HG03432 (cell line): ENCODE data around the gene TAF15.

Experiments used
- ATAC-seq: cut with Tn5 transposase; IDR thresholded peaks from one replicate; pipeline ENCODE4 v1.9.1; 2021; ENCODE audit warnings: mild to moderate bottlenecking, moderate library complexity; ENCODE audit not compliant: unreplicated experiment

Gene TAF15

DNA sequence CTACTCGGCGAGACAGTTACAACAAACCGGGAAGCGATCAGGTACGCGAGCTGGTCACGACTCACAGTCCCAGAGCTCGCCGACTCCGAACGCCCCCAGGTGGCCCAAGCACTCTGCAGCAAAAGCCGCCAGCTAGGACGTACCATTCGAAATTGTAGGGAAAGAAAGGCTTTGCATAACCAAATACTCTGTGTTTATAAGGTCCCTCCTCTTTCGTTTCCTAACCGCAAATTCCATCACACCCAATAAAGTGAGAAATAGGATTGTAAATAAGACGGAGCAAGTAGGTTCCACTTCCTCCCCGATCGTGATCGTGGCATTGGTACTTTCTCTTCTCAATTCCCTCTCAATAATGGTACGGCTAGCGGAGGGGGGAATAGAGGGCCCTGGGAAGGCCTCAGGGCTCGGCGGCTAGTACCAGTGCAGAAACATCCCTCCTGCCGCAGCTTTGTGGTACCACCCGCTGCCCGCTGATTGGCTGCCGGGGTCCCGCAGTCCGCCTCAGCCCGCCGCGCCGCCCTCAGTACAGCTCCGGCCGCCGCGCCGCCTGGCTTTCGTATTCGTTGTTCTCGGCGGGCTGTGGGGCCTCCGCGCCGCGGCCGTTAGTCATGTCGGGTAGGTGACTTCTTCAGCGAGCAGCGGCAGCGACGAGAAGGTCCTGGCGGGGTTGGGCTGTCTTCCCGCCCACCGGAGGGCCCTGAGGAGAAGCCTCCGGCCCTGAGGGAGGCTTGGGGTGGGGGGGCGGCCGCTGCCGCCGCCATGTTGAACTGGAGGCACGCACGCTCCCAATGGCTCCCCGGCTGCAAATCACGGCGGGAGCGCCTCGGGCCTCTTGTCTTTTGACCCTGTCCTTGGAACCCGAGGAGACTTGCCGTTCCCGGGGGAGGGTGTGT lies at the start of gene TAF15:
TSS of gene TAF15 (plus strand) at position 523 of the 893 bp plus-strand sequence. CDS start at position 609, 86 bp downstream.
- peak; percentile 92 for ATAC-seq

DNA sequence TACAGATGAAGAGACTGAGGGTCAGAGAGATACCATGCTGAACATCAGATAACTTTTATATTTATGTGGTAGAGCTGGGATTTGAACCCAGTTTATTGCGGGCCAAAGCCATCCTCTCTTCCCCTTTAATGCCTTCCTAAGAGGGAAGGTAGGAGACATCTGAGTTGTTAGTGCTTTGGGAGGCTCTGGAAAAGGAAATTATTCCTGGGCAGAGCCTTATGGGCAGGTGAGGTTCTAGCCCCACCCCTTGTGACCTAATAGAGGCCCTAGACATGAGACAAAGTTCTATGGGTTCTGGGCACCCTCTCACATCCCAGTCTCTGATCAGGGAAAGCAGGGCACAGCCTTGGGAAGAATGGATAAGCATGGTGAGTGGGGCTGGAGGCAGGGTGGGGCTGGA lies 48.7 kb upstream of the TAF15 start, which contains the start of gene C17orf50:
TSS of gene C17orf50 (plus strand) at position 301 of the 400 bp plus-strand sequence. CDS start at position 356, 55 bp downstream.
- ATAC-seq = no peak

DNA sequence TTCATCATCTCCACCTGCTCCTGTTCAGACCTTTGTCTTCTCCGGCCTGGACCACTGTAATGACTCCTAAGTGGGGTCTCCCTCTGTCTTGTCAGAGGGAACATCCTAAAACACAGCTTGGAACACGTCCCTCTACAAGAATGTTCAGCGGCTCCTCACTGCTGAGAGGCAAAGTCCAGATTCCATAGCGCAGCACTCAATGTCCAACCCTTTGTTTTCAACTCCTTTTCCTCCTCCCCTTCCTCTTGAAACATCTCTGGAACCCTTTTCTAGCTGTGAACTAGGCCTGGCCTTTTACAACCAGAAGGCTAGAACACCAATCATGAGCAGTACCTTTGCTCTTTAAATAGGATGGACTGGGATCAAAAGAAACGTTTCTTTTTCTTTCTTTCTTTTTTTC lies 47.7 kb upstream of the TAF15 start:
- ATAC-seq = no peak

DNA sequence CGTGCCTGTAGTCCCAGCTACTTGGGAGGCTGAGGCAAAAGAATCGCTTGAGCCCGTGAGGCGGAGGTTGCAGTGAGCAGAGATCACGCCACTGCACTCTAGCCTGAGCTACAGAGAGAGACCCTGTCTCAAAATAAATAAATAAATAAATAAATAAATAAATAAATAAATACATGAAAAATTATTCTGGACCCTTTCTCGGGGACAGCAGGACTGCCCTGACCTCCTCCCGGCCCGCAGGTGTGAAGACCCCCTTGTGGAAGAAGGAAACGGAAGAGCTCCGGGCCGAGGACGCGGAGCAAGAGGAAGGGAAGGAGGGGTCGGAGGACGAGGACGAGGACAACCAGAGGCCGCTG lies 45.5 kb upstream of the TAF15 start:
- no peak for ATAC-seq

DNA sequence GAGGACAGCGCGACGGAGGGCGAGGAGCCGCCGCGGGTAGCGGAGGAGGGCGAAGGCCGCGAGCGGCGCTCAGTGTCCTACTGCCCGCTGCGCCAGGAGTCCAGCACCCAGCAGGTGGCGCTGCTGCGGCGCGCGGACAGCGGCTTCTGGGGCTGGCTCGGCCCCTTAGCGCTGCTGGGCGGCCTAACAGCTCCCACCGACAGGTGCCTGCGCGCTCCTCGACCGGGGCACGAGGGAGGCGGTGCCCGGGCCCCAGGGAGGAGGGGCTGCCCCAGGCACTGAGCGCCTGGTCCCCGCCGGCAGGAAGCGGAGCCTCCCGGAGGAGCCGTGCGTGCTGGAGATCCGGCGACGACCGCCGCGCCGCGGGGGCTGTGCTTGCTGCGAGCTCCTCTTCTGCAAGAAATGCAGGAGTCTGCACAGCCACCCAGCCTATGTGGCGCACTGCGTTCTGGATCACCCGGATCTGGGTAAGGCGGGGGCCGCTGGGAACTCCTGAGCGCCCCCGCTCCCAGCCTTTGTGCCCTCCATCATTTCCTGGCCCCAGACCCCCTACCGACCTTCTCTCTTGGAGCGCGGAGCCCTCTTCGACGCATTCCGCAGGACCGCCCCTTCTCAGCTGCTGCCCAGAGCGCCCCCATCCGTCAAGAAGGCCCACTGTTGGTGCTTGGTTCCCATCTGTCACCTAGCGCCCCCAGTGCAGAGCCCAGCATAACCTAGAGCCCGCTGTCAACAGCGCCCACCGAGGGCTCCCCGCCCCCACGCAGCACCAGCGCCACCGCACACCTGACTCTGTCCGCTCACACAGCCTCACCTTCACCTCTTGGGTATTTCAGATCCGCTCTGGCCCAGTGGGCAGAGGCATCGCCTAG lies 44.9 kb upstream of the TAF15 start:
- peak; percentile 91 for ATAC-seq

DNA sequence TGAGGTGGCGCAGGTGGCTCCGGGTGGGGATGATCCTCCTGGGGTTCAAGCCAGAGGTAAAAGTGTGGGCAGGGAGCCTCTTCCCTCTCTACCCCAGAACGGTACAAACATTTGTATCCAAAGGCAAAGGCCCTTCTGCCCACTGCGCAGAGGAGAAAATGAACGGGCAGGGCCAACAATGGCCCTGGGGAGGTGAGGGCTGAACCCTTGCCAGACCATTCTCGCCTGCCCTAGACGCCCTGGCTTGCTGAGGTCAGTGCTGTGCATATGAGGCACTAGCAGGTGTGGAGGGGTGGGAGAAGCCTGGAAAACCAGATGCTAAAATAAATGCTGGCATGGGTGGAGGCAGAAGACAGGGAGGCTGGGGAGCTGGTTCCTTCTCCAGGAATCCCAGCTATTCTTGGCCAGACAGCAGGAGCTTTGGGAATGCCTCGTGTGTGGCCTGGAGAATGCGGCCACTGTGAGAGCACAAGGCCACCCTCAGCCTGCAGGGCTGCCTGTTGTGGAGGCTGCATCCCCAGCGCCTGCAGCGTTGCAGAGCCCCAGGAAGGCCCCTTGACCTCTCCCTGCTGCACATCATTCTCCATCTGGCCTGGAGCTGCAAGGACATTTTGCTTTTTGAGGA lies 44.1 kb upstream of the TAF15 start:
- no peak for ATAC-seq

DNA sequence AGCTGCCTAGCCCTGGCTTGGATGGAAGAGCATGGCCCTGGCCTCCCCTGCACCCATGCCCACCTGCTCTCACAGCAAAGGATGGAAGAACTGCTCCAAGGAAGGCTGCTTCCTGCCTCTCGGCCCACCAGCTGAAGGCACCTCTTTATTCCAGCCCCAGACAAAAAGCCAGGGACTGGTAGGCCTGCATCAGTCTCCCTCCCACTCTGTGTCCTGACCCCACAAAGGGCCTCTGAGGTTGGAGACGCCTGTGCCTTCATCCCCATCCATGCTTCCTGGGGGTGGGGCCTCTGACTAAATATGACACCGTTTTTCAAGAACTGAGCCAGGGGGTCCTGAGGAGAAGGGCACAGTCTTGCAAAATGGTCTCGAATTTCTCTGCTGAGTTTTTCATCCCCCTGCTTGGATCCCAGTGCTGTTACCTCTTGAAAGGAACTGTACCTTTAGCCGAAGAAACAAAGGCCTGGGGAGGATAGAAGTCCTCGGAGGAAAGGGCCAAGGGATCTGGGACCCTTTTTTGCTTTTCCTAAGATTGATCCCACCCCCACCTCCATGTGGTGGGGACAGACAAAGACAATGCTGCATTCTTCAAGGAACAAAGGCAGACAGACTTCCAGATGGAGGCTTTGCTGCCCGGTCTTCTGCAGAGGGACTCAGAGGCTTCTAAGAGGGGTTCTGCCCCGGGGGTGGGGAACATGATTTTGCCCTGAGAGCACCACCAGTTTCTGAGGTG lies 43.4 kb upstream of the TAF15 start:
- ATAC-seq = no peak

DNA sequence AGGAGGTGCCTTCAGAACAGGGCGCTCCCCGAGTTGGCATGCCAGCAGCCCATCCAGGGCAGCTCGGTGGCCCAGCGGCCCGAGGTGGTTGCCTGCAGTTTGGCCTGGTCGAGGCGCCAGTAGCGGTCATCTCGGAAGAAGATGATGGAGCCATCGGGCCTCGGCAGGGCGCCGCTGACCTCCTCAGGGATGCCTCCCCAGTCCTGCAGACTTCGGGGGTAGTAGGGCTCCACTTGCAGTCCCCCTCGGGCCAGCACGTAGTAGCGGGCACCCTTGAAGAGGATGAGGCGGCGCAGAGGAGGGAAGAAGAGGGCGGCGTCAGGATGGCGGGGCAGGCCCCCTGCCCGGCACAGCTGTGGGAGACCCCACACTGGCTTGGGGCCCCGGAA lies 42.8 kb upstream of the TAF15 start:
- no peak for ATAC-seq

DNA sequence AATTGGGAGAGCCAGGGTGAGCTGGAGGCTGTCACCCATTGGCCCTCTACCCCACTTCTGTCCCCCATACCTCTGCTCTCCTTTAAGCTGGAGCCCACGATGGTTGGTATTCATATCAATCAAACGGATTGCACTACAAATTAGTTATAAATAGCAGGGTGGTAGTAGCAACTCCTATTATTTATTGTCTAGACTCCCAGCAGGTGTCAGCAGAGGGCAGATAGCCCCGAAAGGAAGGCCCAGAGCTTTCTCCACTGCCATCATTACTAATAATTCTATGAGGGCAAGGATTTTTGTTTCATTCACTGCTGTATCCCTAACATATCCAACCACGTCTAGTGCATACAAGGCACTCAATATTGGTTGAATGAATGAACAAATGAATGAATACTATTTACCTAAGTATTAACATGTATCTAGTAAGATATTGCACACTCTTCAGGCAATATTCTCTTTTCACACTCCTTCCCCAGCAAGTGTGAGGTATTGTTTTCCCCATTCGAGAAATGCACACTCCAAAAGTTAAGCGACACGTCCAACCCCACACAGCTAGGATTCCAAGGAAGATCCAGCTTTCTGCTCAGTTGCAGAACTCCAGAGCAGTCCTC lies 42.3 kb upstream of the TAF15 start:
- ATAC-seq = no peak

DNA sequence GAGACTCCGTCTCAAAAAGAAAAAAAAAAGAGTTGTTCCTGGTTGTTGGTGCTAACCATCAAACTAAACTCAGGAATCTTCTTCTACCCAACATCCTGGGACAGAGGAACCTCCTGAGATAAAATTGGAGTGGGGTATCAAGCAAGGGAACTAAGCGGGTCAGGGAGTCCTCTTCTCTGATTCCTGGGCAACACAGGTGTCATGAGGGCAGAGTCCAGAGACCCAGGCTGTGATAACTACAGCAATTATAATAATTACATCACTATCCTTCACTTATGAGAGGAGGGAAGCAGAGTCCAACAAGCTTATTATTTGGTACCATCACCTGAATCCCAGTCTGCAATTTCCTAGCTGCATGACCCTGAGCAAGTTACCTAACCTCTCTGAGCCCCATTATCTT lies 40.5 kb upstream of the TAF15 start:
- ATAC-seq = no peak

DNA sequence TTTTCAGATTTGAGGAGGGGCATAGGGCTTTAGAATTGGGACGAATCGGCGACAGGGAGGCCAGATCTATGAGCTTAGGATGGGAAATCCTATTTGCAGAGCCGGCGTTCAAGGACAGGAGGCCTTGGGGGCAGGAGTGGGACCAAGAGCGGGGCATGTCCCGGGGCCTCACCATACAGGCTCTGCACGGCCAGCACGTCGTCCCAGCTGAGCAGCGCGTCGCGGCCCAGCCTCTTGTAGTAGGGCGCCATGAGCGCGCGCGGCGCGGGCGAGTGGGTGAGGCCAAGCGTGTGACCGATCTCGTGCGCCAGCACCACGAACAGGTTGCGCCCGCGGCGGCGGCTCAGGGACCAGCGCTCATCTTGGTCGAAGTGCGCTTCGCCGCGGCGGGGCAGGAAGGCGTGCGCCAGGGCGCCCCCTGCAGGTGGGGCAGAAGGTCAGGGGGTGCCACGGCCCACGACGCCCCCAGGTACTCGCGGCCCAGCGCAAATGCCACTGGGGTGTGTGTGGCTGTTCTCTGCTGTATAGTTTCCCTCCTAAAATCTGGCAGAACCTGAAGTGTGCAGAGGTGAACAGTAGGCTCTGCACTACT lies 39.3 kb upstream of the TAF15 start:
- ATAC-seq = no peak

DNA sequence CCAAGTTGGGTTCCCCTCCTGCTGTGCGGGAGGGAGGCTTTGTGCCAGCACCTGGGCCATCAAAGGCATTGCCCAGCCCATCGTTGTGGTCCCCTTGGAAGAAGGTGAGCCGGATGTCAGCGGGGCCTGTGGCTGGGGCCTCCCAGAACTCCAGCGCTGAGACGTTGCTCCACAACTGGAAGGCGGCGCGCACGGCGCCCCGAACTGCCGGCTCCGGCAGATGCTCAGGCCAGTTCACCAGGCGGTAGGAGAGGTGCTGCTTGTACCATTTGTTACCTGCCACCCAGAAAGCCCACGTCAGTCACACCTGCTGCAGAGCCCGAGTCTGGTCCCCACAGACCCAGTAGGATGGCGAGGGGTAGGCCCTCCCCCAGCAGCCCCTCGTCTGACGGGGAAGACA lies 36.2 kb upstream of the TAF15 start:
- no peak for ATAC-seq

DNA sequence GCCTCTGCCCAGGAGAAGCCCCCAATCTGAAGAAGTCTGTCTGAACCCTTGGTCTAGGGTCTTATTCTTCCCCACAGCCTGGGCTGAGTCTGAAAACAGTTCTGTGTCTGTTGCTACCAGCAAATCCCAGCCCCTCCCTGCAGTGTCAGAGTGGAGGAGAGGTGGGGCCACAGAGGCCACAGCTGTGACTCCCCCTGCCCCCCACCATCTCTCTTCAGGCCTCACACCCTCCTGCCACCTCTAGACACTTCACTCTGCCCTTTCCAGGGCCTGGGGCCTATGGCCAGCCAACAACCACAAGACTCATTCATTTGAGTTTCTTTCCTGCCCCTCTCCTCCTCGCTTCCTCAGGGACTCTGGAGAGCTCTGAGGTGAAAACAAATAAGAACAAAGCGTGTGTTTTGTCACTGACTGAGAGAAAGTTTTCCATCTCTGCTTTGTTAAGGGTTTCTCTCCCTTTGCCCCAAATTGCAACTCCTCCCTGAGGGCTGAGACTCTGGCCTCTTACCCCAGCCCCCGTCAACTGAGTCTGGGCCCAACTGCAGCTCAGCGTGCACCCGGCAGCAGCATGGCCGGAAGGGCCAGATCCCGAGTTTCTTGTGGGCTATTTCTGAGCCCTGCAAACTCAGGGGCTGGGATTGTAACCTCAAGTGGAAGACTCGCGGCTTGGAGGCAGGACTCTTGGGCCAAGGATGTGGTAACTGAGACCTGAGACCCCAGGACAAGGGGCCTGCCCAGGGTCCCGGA lies 35.4 kb upstream of the TAF15 start:
- no peak for ATAC-seq

DNA sequence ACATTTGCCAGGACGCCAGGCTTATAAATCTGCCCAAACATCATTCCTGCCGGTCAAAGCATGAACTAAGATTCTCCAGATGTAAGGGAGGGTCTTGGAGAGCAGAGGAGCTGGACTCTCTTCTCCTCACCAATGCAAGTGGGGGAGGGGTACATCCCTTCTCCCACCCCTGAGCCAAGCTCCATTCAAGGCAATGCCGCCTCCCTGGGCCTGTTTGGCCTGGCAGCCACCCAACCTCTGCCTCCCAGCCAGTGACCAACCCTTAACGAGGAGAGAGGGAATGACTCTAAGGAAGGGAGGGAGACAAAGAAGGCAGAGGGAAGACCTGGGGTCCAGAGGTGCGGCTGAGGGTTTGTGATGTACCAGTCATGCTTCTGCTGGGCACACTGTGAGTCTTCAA lies 34.8 kb upstream of the TAF15 start:
- no peak for ATAC-seq

DNA sequence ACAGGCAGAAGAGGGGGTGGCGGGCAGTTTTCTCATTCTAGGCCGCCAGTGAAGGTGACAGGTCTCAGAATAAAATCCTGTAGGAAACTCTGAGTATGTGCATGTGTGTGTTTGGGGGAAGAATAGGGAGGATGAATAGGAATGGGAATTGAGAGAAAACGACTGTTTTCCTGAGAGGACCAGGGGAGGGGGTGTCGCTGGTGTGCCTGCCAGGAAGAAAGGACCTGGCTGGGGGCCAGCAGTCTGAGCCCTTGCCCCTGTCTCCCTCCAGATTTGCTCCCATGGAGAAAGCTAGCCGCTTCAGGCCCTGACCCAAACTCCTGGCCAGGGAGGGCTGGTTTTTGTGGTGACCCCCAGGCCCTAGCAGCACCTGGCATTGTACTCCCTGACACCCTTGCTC lies 34.2 kb upstream of the TAF15 start:
- no peak for ATAC-seq

DNA sequence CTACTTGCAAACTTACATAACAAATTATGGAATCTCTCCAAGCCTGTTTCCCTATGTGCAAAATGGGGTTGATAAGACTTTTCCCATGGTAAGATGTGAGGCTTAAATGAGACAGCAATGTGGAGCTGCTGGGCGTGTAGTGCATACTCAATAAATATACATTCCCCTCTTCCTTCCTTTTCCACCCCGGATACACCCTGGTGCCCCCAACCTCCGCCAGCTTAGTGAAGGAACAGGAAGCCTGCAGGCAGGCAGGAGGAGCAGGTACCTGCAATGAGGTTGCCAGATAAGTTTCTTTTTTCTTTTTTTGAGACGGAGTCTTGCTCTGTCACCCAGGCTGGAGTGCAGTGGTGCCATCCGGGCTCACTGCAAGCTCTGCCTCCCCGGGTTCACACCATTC lies 33.7 kb upstream of the TAF15 start:
- no peak for ATAC-seq

DNA sequence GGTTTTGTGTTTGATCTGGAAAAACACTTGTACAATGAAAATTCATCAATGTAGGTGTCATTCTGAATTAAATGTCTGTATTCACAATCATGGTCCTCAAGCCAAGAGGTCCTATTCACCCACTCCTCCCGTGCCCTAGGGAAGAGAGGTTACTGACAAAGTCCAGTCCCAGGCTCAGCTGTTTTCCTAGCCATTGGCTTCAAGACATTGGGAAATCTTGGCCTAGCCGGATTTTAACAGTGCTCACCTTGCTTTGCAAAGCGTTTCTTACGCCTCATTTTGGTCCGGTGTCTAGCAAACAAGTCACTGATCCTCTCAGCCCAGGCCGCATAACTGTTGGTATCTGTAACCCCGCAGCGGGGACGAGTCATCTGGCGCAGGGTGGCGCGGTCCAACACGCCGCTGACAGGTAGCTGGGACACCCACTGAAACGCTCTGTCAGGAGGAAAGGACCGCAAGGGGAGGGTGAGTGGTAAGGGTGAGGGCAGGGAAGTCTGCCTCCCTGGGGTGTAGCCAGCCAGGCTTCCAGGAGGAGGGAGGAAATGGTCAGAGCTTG lies 30.6 kb upstream of the TAF15 start:
- ATAC-seq = no peak

DNA sequence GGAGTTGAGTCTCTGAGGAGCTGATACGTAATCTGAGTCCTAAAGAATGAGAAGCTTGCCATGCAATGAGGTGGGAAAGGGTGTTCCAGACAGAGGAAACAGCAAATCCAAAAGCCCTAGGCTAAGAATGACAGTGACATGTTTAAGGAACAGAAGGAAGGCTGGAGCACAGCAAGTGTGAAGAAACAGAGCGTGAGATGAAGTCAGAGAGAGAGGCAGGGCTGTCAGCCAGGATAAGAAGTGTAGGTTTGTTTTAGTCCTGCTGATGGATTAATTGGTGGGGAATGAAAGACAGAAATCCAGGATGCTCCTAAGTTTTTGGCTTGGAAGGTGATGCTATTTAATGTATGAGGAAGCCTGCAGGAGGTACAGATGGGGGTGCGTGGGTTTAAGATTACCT lies 28.3 kb upstream of the TAF15 start:
- ATAC-seq = no peak

DNA sequence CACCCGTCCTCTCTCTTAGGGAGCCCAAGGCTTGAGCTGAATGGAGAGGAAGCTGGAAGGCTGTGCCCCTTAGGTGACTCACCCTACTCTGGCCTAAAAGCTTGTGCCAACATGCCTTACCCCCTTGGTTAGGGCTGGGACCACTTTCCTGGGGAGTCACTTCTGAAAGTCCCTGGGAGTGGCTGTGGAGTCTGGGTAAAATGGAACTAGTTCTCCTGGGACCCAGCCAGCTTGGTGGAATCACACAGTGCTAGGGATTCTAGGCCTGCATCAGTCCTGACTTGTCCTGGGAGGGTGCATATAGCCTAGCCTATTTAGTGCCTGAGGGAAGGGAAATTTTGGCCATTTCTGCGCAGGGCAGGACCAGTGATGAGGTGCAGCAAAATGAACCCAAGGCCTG lies 24.4 kb upstream of the TAF15 start:
- no peak for ATAC-seq
